NCI-H226 (cell line): ENCODE results near the gene ZNF396.
A peak's percentile ranks its signal among the peaks of the same experiment; 100 is the strongest.

ENCODE experiments used
- DNase-seq: peaks from one replicate; pipeline ENCODE4 v3.0.0-alpha.2; 2015

Gene ZNF396

DNA sequence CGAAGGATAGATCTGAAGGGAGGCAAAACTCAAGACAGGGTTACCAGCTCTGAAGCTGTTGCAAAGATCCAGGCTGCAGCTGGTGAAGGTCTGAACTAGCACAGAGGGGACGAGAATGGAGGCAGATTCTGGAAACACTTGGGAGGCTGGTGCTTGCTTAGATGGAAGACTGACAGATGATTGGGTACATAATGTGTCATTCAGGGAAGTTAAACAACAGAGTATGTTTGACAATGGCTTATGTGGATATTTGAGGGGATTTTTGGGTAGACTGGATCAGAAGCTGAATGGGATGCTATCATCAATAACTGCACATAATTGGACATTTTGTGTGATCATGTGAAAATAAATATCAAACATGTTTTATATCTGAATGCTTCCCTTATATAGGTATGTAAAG is 2.3 kb upstream of the ZNF396 start:
- no peak for DNase-seq

DNA sequence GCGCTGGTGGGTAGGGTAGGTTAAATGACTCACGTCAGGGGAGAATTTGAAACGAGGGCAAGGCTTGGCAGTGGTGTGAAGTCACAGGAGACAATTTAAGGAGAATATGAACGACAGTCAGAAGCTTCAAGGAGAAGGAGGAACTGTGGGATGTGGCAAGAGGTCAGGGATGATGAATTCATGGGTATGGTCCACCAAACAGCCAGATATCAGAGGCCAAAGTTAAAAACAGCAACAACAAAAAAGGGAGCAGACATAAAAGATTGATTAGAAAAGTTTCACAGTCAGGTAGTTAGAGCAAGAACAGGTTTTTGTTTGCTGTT is 1.4 kb upstream of the ZNF396 start:
- DNase-seq, result no peak

DNA sequence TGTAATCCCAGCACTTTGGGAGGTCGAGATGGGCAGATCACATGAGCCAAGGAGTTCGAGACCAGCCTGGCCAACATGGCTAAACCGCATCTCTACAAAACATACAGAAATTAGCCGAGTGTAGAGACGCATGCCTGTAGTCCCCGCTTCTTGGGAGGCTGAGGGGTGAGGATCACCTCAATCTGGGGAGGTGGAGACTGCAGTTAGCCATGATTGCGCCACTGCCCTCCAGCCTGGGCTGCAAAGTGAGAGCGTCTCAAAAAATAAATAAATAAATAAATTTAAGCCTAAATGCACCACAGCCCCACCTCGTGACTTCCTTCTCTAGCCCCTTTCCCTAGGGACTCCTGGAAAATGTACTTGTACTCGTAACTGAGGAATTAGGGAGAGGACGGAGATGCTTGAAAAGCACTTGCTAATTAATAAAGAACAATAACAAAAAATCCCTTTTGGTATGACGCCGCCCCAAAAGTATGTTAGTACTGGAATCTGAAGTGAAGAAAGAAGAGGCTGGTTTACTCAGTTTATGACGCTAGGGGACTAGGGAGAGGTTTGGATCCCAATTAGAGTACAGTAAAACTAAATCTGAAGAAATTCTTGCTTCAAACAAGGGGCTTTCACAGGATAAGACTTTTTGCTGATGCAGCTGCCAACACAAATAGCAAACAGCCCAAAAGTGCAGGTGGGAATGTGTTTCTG is 887 bp upstream of the ZNF396 start:
- DNase-seq, result peak; percentile 3

DNA sequence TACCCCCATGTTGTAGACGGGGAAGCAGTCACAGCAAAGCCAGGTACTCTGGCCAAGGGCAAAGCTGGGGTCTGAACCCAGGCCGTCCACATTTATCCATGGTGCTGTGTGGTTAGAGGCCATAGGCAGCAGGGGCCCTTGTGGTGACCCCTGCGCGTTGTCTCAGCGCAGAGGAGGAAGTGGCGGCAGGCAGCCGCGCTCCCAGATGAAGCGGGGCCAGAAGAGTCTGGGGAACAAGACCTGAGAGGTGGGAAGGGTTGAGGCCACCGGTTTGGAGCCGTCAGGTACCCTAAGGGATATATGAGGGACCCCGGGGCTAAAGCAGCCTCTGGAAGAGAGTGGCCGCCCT is 770 bp downstream of the ZNF396 start:
- DNase-seq, result no peak

DNA sequence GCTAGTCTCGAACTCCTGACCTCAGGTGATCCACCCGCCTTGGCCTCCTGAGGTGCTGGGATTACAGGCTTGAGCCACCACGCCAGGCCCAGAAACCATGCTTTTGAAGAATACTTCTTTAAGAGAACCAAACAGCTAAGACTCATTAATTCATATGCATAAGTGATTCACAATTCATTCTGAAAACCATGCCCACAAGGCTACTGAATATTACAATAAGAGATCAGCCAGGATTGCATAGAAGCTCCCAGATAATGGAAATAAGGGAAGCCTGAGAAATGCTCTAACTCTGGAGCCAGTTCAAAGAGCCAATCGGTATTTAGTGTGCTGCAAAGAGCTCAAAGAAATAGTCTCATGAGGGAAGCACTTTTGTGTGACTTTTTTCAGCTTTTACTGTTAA is 2.4 kb downstream of the ZNF396 start:
- no peak for DNase-seq

DNA sequence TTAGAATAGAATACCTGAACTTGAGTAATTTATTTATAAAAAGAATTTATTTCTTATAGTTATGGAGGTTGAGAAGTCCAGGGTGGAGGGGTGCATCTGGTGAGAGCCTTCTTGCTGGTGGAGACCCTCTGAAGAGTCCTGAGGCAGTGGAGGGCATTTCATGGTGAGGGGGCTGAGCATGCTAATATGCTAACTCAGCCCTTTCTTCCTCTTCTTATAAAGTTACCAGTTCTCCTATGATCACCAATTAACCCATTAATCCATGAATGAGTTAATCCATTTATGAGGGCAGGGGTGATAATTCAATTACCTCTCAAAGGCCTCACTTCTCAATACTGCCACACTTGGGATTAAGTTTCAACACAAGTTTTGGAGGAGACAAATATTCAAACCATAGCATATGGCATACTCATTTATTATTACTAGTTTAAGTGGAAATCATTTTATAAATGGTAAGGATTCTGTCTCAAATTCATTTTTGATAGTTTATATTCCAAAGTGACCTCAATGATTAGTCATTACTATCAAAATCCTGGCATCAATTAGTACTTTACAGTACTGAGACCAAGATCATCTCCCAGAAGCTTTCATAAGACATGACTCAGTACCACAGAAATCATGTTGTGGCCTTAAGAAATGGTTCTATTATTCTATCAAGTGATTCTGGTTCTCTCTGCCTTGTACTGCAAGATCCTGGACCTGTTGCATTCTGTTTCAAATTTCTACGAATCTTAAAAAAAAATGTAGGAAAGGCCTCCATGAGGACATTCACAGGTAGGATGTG is 5.5 kb downstream of the ZNF396 start:
- DNase-seq, result no peak

DNA sequence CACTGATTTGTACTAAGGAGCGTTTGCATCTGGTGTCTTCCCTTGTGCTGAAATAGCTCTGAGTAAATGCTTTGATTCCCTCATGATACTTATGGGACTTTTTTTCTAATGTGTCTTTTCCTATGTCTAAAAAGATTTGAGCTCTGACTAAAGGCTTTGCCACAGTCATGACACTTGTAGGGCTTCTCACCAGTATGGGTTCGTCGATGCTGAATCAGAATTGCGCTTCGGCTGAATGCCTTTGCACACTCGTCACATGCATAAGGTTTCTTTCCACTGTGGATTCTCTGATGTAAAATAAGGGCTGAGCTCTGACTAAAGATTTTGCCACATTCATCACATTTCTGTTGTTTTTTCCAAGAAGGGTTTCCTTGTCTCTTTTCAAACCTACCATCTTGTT is 8.0 kb downstream of the ZNF396 start:
- DNase-seq, result no peak

DNA sequence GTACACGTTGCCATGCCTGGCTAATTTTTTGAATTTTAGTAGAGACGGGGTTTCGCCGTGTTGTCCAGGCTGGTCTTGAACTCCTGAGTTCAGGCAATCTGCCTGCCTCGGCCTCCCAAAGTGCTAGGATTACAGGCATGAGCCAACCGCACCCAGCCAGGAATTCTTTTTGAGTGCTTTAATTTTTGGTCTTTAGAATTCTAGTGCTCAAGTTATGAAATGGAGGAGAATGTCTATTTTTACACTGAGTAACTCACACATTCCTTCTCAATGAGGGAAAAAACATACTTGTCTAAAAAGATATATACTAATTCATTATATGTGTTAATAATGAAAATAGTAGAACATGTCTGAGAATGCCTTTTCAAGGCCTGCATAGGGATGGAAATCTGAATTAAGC is 8.5 kb downstream of the ZNF396 start:
- DNase-seq, result no peak

DNA sequence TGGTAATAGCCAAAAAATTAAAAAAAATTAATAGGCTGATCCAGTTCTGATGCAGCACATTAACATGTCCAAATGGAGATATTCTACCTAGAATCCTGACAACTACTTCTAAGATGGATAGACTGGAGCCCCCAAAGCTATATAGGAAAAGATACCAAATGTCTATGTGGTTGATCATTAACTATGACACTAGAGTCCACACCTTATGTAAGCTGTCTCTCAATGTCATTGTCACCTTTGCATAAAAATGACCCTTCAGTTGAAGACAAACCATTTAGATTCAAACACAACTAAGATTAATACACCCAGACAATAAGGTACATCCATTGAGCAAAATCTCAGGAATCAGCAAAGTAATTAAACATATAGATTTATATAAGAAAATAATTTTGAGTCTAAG is 14.6 kb downstream of the ZNF396 start:
- no peak for DNase-seq

DNA sequence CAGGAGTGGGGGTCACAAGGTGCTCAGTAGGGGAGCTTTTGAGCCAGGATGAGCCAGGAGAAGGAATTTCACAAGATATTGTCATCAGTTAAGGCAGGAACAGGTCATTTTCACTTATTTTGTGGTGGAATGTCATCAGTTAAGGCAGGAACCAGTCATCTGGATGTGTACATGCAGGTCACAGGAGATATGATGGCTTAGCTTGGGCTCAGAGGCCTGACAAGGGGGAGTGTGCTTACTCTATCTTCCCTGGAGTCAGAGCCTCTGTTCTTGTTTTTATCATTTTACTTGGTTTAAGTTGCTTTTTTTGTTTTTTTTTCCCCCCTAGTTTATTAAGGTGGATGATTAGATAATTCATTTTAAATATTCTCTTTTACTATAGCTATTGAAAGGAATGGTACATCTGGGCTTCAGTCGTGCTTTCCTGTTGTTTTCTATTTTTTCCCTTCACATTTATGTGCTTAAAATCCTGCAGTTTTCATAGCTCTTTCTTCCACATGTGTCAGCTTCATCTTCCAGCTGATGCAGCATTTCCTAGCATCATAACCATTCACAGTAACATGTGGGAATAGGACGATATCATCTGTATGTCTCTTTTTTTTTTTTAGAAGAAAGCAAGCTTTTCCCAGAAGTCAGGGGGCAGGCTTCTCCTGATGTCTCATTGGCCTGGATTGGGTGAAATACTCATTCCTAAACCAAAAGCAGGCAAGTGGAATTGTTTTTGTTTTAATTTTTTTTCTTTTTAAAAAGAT is 15.4 kb downstream of the ZNF396 start:
- no peak for DNase-seq

DNA sequence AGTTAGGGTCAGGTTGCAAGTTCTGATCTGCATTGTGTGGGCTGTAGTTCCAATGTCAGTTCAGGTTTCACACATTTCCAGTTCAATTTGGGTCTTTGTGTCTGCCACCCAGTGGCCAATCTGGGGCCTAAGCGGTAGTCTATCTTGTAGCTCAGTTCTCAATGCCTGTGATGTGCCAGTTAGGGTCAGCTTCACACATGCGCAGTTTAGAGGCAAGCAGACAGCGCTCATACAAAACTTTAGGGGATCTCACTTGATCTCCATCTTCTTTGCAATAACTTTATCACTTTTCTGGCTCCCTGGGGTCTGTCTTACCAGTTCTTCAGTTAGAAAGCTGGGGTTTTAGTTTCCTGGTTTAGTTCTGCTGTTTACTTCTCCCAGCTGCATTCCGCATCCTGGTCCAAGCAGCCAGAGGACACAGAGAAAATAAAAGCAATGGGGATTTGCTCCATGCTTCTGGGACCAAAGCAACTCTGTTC is 22.0 kb downstream of the ZNF396 start:
- DNase-seq, result peak; percentile 43

DNA sequence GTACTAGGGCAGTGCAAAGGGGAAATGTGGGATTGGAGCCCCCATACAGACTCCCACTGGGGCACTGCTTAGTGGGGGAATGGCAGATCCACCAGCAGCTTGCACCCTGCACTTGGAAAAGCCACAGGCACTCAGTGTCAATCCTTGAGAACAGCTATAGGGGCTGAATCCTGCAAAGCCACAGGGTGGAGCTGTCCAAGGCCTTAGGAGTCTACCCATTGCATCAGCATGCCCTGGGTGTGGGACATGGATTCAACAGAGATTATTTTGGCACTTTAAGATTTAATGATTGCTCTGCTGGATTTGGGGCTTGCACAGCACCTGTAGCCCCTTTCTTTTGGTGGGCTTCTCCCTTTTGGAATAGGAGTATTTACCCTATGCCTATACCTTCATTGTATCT is 24.4 kb downstream of the ZNF396 start:
- no peak for DNase-seq

DNA sequence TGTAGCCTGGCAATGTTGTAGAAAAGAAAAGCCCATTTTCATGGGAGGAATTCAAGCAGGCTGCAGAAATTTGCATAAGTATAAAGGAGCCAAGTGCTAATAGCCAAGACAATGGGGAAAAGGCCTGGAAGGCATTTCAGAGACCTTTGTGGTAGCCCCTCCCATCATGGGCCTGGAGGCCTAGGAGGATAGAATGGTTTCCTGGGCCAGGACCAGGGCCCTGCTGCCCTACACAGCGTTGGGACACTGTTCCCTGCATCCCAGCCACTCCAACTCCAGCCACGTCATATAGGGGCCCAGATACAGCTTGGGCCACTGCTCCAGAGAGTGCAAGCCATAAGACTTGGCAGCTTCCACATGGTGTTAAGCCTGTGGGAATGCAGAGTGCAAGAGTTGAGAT is 24.9 kb downstream of the ZNF396 start:
- no peak for DNase-seq

DNA sequence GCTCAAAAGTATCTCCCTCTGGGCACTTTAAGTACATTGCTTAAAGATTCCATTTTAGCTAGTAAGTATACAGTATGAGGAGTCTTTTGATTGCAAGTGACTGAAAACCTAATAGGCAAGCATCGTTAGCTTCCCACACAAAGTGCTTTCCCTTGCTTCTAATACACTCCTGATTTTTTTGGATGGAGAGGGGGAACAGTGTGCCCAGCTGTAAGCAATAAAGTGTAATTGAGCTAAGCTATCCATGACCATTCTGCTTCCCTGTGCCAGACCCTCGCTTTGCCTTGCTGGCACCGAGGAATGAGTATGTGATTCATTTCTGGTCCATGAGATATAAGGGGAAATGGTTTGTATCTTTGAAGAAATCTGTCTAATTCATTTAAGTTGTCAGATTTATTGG is 29.1 kb downstream of the ZNF396 start:
- no peak for DNase-seq

DNA sequence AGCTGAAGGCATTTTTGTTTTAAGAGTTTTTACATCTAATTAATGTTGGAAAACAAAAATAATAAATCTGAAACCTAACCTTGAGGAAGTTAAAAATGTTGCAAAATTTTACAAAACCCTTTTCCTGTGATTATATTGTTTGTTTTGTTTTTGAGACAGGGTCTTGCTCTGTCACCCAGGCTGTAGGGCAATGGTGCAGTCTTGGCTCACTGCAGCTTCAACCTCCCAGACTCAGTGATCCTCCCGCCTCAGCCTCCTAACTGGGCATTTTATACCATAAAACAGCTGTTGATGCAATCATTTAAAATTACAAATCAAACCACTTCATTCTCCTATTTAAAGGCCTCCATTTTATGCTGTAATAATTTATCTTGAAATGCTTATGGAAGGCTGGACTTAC is 31.2 kb downstream of the ZNF396 start:
- DNase-seq, result no peak

DNA sequence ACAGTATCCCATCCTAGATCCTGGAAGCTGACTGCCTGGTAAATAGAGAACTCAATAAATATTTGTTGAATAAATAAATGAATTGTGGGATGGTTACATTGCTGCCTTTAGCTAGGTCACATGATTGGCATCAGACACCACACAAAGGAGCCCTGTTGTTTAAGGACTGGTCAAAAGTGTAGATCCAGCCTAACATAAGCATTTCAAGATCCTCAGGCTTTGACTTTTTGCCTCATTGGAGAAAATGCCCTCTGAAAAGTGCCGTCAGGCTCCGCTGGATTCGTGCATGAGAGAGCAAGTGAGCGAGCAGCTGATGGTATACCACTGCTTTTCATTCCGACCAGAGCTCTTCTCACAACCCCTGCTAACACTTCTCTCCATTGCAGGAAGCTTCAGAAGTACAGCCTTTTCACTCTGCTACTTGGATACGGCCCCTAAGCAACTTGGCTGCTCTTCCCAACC is 31.6 kb downstream of the ZNF396 start:
- no peak for DNase-seq

DNA sequence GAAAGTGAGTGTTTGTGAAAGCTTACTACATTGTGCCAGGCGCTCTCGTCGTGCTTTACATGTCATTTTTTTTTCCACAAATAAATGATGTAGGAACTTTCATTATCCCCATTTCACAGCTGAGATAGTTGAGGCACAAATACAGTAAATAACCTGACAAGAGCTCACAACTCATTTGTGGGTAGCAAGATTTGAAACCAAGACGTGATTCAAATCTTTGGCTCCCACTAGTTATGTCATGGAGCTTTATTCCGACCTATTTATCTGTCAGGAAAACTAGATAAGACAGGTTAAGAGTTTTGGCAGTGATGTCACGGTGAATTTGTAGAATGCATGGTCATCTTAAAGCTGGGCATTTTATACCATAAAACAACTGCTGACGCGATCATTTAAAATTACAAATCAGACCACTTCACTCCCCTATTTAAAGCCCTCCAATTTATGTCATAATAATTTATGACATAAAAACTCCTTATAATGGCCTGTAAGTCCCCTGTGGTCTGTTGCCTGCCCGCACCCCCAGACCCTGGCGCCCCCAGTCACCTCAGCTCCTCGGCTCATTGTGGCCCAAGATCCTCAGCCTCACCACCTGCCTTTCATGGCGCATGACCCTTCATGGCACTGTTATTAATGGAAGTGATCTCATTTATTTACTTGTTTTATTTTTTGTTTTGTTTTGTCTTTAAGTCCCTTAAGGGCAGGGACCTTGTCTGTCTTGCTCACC is 32.2 kb downstream of the ZNF396 start:
- DNase-seq, result peak; percentile 17

DNA sequence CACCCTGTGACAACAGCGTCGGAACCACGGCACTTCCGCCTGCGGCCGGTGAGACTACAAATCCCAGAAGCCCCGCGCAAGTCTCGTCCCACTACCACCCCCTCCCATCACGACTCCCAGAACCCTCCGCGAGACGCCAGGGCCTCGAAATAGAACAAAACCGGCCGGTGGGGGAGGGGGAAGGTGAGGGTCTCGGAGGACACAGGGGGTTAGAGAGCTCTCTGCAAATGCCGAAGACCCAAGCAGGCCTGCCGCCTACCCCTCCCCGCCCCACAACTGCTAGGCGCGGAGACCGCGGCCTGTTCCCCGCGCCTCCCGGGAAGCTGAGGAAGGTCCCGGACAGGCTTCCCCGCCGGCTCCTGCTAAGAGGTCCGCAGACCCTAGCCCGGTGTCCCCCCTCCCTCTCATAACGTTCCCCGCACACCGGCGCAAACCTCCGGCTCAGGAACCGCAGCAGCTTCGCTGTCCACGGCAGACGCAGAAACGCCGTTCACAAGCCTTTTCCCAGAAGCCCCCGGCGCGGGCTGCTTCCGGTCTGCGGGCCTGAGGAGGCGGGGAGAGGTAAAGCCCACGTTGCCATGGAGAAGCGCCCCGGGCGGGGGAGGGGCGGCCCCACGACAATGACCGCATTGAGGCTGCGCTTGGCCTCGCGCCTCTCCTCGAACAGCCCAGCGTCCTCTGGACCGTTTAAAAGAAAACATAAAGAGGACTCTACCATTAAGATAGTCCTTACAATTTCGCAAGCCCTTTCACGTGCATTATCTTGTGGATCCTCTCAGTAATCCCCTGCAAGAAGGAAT is 33.0 kb downstream of the ZNF396 start, which contains the start of gene ZNF24:
TSS of gene ZNF24 (minus strand) at position 485 of the 800 bp plus-strand sequence. CDS start 3,770 bp downstream, outside the sequence.
- DNase-seq, result peak; percentile 69

DNA sequence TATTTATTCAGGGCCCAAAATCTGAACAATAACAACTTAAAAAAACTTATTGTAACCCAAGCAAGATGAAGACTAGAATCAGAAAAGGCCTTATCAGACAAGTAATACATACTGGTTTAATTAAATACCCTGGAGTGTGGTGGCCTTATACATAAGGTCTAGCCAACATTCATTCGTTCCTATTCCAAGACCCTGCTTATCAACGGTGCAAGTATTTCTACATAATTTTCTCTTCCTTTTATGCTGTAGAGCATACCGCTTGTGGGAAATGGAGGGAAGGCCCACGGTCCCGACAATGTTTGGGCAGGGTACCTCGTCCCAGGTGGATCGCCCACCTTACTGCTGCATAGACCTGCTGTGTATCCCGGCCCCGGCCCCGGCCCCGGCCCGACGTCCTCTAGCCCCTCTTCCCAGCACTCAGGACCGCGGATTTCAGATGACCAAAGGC is 33.6 kb downstream of the ZNF396 start:
- DNase-seq, result no peak

DNA sequence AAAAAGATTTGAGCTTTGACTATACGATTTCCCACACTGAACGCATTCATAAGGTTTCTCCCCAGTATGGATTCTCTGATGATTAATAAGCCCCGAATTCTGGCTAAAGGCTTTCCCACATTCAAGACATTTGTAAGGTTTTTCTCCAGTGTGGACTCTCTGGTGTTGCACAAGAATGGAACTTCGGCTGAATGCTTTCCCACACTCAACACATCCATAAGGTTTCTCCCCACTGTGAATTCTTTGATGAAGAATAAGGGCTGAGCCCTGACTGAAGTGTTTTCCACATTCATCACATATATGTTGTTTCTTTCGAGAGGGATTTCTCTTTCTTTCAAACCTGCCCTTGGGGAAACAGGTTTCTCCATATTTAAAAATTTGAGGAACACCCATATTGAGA is 39.9 kb downstream of the ZNF396 start:
- no peak for DNase-seq

DNA sequence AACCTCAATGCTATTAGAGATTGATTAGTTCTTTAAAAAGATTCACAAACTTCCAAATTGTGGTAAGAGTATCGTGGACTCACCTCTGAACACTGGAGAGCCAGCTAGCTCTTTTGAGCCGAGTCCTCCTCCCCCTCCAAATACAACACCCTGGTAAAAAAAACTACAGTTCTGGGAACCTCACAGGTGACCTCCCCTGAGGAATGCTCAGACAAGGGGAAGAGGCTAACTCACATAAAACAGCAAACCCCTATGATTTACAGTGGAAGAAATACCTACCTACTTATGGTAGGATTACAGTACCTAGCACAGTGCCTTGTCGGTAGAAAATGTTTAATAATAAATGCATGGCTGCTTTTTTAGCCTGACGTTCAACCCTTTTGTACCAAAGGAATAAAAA is 41.3 kb downstream of the ZNF396 start:
- no peak for DNase-seq

DNA sequence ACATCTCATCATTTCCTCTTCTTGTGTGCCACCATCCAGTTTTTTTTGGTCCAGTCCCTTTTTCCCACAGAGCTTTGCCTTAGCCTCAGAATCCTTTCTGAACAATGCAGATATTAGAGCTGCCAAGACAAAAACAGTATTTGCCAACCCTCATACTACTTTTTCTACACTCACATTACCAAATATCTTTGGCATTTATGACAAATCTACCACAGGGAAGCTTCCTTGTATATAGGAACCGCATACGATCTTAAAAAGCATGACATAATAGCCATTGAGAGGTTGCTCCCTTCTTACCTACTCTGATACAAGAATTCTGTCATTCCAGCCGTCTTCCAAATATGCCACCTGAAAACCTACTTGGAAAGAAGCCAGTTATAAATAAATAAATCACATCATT is 42.3 kb downstream of the ZNF396 start:
- peak; percentile 84 for DNase-seq
